HG02840 (cell line): Measurements from ENCODE around the gene CDC25A.

Experiments used
- ATAC-seq: cut with Tn5 transposase; IDR thresholded peaks from one replicate; pipeline ENCODE4 v1.9.1; 2021; ENCODE audit warnings: mild to moderate bottlenecking, moderate library complexity, moderate number of reproducible peaks; ENCODE audit not compliant: unreplicated experiment, low FRiP score

The CDC25A gene

DNA sequence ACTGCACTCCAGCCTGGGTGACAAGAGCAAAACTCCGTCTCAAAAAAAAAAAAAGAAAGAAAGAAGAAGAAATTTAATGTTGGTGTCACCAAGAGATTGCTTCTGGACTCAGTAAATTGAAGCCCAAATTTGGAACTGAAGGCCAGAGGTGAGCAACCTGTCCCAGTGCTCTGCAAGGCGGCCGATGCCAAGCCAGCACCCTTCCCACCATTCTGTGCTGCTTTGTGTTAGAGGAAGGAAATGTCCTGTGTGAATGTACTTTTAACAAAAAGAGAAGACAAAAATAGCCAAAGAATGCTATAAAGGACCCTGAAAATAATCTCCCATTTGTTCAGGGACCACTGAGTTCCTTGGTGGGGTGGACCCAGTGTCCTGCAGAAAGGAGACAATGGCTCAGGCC is 44.6 kb downstream of the CDC25A start:
- ATAC-seq, result no peak

DNA sequence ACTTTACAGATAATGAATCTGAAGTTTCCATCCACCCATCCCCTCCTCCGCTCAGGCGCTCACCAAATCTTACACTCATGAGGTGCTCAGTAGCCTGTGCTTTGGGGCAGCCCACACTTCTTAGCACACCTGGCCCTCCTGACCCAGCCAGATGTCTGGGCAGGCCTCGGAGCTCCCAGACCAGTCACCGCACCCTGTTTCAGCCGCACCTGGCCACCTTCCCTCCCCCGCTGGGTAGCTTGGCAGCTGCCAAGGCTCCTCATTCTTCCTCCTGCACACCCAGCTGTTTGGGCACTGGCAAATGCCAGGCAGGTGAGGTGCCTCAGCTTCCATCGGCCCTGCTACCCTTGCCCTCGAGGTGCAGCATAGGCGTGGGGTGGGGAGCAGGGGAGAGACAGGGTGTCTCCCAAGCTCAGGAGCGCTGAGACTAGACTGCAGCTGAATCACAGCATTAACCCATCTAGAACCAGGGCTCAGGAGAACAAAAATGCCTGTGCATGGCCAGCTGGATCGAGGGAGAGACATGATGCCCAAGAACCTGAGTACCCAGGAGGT is 45.8 kb downstream of the CDC25A start:
- no peak for ATAC-seq

DNA sequence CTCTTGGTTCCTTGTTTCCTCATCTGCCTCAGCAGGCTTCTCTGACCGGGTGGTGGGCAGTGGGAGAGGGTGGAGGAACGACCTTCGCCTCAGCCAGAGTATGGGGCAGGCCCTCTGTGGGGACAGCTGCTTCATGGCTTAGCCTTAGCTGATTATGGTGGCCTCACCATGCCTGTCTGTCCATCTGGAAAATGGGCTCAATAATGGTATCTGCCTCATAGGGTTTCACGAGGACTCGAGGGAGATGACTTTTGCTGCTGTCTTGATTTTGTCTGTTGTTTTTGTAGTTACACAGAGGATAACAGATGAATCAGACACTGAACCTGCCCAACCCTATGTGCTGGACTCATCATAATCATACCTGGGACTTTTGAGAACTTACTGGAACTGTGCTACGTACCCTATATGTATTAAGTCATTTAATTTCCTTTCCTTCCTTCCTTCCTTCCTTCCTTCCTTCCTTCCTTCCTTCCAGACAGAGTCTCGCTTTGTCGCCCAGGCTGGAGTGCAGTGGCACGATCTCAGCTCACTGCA is 46.5 kb downstream of the CDC25A start:
- no peak for ATAC-seq

DNA sequence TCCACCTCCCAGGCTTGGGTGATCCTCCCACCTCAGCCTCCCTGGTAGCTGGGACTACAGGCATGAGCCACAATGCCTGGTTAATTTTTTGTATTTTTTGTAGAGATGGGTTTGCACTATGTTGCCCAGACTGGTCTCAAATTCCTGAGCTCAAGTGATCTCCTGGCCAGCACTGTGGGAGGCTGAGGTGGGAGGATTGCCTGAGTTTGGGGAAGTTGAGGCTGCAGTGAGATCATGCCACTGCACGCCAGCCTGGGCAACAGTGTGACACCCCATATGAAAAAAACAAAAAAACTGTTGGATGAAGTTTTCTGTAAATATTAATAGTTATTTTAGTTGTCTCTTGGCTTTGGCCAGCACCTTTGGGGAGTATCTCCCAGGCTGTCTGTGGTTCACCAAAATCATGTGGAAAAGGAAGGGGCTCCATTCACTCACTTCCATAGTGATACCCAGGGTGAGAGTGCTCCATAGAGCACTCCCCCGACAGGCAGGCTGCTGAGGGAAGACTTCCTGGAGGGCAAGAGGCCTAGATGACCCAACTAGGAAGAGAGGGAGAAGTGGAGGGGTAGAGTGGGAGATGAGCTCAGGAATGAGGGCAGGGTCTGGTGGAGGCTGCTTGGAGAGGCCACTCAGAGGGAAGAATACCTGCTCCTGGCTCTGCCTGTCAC is 47.1 kb downstream of the CDC25A start:
- no peak for ATAC-seq

DNA sequence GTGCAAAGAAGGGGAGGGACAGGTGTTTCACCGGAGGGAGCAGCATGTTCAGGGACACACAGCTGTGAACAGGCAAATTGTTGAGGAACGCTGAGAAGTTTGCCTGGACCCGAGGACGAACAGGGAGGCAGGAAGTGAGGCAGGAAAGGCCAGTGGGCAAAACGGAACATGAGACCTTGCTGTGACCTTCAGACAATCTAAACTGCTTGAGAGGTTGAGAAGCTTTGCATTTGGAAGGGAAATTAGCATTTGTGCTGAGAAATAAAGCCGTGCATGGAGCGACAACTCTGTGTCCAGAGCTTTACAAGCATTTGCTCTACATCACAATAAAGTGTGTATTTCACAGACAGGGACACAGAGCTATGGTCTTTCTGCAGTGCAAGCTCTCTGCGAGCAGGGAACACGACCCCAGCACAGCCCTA is 47.9 kb downstream of the CDC25A start:
- no peak for ATAC-seq

DNA sequence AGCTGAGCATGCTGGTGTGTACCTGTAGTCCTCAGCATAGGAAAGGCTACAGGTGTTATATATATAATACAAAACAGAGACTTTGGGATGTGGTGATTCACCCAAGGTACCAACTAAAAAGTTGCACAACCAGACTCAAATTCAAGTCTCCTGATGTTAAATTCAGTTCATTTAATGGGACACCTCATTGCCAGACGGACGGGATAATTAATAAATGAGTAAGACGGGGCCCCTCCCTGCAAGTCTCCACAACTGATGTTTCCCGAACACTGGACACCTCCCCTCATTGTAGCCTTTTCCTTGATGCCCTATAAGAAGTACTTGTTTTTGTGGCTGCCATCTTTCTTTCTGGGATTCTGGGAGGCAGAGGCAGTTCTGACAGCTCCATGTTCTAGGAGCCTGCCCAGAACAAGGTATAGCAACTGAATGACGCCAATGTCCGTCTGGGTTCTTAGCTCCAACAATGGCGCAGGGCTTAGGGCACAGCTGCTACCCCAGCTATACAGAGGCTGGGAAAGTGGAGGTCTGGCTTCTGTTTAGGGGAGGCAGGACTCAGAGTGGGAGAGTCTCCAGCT is 50.7 kb downstream of the CDC25A start:
- ATAC-seq, result no peak

DNA sequence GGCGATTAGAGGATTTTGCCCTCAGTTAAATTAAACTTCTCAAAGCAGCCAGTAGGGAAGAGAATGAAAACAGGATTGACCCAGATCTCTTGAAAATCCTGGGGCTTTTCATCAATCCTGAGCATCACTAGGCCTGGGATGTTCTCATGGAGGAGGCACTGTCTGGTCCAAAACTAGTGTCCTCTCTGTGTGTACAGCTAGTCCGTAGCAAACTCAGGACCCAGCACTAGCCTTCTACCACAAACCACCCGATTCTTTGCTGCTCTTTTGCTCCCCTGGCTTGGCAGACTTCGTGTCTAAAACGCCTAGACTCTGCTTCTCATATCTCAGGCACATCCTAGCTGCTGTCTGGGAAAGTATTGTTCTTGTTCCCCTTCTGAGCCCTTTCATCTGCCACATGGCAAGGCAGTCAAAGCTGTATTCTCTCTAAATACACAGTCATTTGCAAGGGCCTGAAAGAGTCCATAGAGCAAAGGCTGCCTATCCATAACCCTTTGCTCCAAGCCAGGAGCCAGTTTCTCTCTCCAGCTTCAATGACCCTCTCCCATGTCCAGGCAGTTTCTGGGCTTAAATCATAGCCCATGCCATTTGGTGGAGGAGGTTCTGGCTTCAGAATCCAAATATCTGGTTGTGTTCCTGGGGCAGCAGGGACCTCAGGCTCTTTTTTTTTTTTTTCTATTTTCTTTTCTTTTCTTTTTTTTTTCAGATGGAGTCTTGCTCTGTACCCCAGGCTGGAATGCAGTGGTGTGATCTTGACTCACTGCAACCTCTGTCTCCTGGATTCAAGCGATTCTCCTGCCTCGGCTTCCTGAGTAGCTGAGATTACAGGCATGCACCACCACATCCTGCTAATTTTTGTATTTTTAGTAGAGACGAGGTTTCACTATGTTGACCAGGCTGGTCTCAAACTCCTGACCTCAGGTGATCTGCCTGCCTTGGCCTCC is 52.4 kb downstream of the CDC25A start:
- no peak for ATAC-seq

DNA sequence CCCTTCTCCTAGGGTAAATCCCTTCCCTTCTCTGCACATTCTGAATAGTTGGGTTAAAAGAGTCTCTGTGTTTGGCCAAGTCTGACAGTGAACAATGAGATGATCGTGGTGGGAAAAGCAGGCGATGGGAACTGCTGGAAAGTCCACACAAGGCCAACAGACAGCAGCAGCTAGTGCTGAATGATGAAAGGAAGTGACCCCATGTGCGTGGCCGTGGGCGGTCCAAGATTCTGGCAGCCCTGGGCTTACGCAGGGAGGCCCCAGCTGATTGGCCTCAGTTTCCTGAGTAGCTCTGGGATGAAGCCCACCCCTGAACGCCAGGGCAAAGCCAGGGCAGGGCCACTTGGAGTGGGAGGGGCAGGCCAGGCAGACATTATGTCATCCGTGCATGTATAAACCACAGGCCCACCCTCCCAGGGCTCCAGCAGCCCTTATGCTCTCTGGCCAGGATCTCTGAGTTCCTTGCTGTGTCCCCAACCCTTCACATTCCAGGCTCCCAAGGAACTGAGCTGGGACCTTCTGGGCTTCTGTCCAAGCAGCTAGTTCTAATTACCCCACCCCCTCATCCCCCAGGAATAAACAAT is 57.8 kb downstream of the CDC25A start:
- no peak for ATAC-seq

DNA sequence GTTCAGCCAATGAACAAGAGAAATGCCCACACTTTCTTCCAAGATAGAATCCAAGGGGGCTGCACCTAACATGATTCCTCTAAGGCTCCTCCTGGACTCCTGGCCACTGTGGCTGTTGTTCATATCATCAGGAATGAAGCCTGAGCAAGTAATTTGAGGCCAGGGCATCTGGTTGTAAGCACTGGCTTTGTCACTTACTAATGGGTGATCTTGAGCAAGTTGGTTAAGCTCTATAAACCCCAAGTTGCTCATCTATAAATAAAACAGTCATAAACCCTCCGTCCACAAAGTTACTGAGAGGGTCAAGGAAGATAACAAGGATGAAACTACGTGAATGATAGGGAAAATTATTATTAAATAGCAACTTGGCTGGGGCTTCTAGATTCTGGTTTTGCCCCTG is 58.3 kb downstream of the CDC25A start:
- ATAC-seq, result no peak

DNA sequence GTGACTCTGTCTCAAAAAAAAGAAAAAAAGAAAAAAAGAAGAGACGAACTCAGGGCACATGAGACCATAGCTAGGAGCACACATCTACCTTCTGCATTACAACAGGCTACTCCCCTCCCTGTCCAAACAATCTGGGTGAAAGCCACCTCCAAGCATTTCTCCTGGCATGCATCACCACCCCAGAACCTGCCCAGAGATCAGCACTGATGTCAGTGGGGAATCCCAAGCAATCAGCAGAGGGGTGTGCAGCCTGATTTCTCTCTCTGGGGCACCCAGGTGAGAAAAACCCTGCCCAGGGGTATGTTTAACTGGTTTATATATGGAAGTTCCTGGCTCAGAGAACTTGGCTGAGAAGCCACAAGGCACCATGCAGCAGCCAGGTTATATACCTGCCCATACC is 59.4 kb downstream of the CDC25A start:
- ATAC-seq, result no peak

DNA sequence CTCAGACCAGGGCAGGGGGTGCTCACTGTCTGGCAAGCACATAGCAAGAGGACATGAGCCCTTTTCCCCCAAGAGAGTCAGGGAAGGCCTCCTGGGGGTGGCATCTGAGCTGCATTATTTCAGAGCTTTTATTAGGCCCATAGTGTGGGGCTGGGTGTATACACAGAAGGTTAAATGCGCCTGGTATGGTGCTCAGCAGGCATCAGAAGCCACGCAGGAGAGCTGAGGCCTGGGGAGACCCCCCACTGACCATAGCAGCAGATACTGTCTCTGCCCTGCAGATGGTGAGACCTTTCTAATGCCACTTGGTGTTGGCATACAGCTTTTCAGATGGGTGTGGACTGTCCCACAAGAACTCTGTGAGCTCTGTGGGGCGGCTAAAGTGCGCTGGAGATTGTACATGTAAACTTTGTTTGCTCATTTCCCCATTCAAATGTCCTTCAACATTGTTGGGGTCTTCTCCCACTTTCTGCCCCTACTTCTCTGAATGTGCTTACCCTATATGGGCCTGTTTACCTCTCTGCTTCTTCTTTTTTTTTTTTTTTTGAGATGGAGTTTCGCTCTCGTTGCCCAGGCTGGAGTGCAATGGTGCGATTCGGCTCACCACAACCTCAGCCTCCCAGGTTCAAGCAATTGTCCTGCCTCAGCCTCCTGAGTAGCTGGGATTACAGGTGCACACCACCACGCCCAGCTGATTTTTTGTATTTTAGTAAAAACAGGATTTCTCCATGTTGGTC is 62.2 kb downstream of the CDC25A start:
- ATAC-seq, result no peak

DNA sequence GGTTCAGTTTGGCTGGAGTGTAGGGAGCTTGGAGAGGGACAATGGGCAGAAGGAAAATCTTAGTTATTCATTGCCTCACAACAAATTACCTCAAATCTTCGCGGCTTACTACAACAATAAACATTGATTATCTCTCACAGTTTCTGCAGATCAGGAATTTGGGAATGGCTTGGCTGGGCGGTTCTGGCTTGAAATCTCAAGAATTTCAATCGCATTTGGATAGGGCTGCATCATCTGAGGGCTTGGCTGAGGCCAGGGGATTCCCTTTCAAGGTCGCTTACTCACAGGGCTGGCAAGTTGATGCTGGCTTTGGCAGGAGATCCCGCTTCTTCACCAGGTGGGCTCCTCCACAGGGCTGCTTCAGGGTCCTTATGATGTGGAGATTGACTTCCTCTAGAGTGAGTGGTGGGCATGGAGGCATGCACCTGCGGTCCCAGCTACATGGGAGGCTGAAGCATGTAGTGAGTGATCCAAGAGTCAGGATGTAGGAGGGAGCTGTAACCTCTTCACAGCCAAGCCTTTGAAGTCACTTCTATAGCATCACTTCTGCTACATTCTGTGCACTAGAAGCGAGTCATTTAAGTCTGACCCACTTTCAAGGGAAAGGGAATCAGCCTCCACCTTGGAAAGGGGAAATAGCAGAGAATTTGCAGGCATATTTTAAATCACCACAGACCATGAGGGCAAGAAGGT is 63.1 kb downstream of the CDC25A start:
- ATAC-seq, result no peak

DNA sequence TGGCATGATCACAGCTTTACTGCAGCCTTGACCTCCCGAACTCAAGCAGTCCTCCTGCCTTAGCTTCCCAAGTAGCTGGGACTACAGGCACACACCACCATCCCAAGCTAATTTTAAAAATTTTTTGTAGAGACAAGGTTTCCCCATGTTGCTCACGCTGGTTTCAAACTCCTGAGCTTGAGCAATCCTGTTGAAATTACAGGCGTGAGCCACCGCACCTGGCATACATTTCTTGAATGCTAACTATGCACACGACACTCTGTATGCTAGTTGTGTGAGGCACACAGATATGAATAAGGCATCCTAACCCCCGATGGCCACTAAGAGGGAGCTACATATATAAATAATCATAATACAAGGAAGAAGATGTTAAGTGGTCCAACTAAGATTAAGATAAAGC is 64.9 kb downstream of the CDC25A start:
- ATAC-seq, result no peak

DNA sequence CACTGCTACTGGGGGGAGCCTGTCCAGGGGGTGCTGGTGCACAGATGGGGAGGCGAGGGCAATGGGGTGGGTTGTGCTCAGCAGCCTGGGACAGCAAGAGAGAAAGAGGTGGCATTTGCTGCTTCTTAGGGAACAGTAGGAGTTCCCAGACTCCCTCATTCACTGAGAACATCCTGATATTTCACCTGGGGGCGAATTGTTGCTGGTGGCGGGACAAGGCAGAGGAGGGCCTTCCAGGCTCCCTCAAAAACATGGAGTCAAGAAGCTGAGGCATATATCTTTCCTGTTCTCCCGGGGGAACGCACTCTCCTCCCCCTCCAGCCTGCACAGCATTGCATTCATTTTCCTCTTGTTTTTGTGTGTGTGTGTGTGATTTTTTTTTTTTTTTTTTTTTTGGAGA is 65.7 kb downstream of the CDC25A start:
- no peak for ATAC-seq

DNA sequence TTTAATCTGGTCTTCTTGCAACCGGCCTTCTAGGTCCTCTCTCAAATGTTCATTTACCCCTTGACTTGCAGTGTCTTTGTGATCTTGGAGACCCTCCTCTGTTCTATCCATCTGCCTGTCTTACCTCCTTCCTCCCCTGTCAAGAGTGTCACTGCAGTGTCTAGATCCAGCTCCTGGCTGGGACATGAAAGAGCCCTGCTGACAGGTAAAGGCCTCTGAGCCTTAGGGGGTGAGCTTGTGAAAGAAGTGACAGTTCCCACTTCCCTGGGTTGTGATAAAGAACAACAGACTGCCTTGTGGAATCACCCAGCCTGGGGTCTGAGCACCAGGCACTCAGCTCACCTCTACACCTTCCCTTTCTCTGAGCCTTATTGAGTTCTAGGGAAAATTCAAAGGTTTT is 68.0 kb downstream of the CDC25A start:
- ATAC-seq, result no peak

DNA sequence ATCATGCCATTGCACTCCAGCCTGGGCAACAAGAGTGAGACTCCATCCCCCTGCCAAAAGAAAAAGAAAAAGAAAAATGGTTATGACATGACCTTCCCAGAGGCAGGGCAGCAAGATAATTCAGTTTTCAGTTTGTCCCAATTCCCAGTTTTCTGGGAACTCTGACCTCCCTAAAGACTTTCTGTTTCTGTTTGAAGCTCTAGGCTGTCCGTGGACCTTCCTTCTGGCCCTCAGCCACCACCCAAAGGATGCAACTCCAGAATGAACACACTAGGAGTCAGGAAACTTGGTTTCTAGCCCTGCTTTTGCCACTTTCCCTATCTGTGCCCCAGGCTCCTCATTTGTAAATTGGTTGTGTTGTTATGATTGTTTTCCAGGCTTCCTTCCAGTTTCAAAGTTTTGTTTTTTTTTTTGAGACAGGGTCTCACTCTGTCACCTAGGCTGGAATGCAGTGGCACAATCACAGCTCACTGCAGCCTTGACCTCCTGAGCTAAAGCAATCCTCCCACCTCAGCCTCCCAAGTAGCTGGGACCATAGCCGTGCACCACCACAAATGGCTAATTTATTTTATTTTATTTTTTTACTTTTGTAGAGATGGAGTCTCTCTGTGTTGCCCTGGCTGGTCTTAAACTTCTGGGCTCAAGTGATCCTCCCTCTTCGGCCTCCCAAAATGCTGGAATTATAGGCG is 68.6 kb downstream of the CDC25A start:
- no peak for ATAC-seq

DNA sequence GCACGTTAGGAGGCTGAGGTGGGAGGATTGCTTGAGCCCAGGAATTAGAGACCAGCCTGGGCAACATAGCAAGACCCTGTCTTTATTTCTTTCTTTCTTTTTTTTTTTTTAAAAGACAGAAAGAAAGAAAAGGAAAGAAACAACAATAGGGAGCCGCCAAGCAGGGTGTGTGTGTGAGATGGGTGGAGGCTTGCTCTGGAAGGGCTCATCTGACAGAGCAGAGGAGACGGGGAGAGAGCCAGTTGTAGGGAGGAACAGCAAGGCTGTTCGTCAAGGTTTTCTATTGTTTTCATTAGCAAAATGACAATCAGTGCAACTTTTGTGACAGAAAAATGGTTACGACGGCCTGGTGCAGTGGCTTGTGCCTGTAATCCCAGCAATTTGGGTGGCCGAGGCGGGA is 69.3 kb downstream of the CDC25A start:
- no peak for ATAC-seq

DNA sequence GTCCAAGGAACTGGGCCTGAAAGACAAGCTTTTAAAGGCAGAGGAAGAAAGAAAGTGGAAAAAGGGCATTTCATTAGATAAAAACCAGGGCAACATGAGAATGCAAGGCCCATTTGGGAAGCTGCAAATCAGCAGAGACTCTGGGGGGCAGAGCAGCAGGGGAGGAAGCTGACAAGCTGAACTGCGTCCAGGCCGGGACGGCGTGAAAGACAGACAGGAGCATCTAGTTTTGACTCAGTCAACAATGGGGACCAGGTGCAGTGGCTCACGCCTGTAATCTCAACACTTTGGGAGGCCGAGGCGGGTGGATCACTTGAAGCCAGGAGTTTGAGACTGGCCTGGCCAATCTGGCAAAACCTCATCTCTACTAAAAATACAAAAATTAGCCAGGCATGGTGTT is 69.9 kb downstream of the CDC25A start:
- no peak for ATAC-seq

DNA sequence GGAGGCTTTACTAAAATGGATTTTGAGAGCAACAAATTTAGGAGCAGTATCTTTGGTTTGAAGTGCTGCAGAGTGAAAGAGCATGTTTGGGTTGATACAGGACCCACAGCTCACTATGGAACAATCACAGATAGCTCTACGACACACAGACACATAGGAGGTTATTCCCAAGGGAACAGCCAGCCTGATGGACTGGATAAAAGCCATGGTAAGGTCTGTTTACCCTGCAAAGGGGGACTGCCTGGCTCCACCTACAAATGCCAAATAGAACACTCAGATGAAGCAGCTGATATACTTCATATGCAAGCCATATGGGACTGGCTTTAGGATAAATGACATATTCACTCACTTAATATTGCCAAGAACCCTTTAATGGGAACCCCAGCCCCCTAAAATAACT is 75.4 kb downstream of the CDC25A start:
- no peak for ATAC-seq
